ENCODE results near the gene AEN.
A peak's percentile ranks its signal among the peaks of the same experiment; 100 is the strongest.

The AEN gene, protein sequence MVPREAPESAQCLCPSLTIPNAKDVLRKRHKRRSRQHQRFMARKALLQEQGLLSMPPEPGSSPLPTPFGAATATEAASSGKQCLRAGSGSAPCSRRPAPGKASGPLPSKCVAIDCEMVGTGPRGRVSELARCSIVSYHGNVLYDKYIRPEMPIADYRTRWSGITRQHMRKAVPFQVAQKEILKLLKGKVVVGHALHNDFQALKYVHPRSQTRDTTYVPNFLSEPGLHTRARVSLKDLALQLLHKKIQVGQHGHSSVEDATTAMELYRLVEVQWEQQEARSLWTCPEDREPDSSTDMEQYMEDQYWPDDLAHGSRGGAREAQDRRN

DNA sequence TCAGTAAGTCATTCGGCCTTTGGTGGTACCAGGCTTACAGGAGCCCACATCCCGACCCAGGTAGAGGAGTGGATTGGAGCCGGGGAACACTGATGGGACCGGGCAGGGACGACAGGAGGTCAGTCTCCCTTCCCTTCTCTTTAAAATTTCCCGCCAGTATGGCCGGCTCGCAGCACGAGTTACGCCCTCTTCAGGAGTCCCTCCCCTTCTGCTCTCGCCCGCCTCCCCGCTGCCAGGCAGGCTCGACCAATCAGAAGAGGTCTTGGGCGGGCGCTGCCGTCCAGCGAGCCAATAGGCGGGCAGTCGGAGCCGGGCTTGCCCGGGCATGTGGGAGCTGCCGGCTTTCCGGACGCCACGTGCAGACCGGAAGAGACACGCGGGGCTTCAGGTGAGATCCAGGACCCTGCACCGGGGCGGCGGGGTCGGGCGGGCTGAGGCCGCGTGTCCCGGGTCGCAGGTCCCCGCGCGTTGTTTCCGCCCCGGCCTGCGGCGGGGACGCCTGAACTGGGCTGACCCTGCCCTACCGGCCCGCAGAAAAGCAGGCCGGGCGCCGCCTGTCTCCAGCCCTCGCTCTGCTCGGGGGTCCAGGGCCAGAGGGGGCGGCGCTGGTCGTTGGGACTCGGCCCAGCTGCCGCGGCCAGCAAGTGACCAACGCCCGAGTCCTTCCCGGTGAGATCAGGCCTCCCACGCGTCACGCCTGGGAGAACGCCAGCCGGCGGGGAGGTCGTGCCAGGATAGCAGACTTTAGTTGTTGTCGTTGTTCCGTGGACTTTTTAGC lies at the start of gene AEN:
TSS of gene AEN (plus strand) at position 346 of the 778 bp plus-strand sequence. CDS start 4,870 bp downstream, outside the sequence.
- peak; percentile 92 for DNase-seq (ENCODE audit: low read depth)

DNA sequence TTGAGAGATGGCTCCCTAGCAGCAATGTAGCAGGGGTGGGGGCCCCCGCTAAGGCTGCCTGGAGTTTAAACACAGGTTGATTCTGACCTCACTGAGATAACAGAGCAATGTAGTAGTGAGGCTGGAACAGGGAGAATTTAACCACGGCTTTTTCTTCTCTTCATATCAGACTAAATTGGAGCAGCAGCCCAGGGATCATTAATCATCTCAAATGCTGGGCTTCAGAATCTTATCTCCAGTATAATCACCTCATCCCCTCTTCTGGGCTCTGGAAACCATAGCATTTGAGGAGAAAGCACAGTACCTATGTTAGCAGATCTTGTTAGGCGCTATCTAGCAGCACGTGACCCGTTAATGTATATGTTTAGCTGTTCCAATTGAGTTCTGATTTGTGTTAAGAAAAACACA lies 49.3 kb upstream of the AEN start:
- no peak for DNase-seq (ENCODE audit: low read depth)

DNA sequence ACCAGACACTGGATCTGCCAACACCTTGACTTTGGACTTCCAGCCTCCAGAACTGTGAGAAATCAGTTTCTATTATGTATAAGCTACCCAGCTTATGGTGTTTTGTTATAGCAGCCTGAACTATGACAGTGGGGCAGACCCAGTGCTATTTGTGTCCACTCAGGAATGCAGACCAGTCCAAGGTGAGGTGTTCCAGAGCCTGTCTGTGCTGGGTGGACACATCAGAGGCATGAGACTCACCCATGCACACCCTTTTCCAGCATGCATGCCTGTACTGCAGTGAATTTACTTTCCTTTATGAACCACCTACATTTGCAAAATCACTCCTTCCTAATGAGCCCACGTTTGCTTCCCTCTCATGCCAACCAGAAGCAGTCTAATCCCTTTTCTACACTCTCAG lies 47.1 kb upstream of the AEN start:
- no peak for DNase-seq (ENCODE audit: low read depth)

DNA sequence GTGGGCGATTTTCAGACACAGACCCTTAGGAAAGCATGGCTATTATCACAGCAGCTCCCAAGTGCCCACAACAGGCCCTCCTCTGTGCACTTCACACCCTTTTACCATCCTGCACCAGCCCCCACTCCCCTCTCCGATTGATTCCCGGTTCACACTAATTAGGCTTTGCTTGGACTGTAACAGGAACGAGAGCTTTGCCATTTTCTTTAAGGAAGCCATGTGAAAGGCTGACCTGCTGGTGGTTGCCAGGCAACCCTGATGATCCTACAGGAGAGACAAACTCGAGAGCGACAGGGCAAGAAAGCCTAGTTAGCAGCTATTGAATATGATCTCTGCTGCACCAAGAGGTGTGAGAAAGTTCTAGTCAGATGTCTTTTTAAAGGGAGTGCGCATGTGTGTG lies 46.5 kb upstream of the AEN start:
- DNase-seq (ENCODE audit: low read depth) = no peak

DNA sequence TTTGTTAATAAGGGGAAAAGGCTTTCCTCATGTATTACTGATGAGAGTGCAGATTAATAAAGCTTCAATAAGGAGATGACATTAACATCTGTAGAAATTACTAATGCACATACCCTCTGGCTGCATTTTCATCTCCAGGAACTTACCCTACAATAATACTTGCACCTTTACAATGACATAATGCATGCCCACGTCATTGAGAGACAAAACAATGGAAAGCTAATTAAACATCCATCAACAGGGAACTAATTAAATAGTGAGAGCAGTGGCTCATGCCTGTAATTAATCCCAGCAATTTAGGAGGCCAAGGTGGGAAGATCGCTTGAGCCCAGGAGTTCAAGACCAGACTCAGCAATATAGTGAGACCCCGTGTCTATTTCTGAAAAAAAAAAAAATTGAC lies 41.8 kb upstream of the AEN start:
- no peak for DNase-seq (ENCODE audit: low read depth)

DNA sequence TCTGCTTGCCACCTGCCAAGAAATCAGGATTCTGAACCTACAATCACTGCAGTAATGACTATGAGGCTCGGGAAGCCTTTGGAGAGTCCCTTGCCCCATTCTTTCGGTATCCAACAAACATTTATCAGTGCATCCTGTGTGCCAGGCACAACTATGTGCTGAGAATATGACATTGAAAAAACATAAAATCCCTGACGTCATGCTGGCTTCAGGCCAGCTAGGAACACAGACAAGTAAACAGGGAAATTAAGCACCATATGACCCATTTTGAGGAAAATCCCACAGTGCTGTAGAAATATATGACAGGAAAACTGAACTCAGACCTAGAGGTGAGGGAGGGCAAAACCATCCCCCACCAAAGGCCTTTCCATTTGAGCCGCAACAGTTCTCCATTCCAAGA lies 40.6 kb upstream of the AEN start:
- no peak for DNase-seq (ENCODE audit: low read depth)

DNA sequence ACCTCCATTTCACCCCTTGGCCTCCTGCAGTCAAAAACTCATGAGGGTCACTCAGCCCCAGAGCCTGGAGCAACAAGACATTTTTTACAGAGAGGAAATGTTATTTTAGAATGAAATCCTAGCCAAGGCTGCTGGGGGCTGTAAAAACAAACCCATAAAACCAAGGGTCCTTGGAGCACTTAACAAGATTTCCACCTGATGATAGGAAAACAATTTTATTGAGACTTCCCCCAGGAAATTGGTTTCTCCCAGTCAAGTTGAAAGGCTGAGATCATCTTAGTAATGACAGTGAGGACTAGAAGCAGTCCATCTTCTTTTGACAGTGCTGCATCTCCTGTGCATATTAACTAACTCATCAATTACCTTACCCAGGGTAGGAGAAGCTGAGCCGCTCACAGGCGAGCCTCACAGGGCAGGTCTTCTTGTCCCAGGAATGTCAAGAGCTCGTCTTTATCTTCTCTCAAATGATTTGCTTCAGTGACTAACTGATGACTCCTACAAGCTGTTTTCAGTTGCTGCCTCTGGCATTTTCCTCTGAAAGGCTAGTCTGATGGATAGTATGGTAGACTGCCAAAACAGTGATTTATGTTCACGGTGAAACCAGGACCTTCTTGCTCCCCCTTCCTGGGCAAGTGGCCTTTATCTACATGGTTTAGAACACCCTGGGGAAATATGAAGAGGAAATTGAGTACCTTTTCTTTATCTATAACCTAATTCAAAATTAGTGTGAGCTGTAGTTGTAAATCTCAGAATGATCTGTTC lies 34.6 kb upstream of the AEN start:
- no peak for DNase-seq (ENCODE audit: low read depth)

DNA sequence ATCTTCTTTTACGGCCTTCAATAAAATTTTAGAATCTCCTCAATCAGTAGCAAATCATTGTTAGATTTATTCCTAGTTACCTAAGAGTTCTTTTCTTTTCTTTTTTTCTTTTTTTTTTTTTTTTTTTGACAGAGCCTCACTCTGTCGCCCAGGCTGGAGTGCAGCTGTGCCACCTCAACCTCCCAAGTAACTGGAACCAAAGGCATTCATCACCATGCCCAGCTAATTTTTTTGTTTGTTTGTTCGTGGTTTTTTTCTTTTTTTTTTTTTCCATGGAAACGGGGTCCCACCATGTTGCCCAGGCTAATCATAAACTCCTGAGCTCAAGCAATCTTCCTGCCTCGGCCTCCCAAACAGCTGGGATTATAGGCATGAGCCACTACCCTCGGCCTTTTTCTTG lies 30.4 kb upstream of the AEN start:
- DNase-seq (ENCODE audit: low read depth) = no peak

DNA sequence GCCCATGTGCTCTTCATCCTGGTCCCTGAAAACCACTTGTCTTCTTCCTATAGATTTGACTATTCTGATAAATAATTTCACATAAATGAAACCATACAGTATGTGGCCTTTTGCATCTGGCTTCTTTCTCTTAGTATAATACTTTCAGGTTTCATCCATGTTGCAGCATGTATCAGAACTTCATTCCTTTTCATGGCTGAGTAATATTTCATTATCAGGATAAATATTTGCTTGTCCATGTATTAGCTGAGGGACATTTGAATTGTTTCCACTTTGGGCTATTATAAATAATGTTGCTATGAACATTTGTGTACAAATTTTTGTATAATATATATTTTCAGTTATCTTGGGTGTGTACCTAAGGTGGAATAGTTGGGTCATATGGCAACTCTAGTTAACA lies 29.8 kb upstream of the AEN start:
- DNase-seq (ENCODE audit: low read depth) = no peak

DNA sequence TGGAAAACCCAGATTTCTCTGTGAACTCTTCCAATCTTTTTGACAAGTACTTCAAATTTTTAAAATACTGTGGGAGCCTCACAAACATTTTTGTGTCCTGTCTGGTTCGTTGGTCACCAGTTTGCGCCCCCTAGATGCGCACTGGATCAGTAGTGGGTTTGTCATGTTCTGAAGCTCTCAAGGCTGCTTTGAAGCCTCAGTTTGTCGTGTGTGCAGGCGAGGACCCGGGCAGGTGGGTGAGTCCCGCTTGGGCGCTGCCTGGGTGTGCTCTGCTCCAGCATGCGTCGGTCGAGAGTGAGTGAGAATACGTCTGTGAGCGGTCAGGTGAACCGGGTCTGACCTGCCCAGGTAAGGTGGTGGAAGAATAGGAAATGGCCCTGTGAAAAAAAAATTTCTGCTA lies 17.3 kb upstream of the AEN start:
- DNase-seq (ENCODE audit: low read depth) = no peak

DNA sequence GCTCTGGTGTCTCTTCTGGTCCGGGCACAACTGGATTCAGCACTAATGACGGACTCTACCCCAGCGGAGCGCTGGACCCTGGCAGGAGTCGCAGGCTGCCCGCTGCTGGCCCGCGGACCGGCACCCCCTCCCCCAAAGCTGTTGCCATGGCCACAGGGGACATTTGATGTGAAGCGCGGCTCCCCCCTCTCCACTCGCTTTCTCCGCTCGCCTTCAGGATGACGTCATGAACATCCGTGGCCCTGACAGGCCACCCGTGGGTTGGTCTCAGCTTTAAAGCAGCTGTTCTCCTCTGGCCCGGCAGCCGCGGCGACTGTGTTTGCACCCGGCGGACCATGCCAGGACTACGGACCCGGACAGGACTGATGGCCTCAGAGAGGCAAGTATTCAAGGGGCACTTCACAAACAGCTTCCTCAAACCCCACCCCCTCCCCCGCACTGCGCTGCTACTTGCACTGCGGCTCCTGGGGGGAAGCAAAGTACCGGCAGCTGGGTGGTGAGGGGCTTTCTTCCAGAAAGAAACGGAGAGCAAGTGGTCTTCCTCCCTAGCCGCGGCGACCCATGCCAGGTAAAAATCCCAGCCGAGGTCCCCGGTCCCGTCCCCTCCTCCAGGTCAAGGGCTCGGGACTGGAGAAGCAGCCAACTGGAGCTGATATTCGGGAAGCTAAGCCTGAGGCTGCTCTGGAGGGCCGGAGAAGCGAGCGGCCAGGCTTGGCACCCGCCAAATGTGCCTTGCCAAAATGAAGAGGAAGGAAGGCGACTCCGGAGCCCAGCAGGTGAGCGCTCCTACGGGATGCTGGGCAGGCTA lies 16.6 kb upstream of the AEN start:
- no peak for DNase-seq (ENCODE audit: low read depth)

DNA sequence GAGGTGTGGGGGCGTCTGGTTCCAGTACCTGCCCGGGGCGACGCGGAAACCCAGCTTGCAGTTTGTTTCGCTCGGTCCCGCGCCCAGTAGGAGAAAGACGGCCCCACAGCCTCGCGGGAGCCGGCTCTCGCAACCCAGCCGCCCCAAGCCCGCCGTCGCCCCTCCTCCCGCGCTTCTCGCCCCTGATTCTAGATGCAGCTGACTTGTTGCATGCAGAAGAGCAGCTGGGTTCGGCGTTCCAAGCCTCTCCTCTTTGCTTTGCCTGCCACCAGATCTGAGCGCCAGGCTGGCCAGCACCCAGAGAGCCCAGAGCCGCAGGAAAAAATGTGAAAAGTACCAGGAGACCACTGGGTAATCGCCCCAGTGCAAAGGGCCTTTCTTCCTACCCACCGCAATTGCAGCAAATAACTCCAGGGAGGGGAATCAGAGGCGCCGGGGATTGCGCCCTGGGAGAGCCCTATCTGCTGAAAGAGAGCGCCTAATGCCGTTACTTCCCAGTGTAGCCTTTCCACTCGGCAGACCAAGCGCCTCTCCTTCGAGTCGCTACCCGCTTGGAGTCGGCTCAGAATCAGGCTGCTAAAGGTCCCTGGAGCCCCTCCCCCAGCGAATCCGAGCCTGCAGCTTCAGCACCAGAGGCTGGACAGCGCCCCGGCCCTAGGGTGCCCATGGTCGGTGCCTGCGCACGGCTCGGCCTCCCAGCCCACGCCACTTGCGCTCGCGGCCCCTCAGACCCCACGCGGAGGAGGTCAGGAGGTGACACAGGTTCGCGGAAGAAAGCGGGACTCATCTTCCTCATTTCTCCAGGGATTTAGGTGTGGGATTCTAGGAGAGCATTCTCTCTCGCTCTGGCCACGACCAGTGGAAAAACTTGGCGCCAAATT lies 15.7 kb upstream of the AEN start:
- DNase-seq (ENCODE audit: low read depth) = no peak

DNA sequence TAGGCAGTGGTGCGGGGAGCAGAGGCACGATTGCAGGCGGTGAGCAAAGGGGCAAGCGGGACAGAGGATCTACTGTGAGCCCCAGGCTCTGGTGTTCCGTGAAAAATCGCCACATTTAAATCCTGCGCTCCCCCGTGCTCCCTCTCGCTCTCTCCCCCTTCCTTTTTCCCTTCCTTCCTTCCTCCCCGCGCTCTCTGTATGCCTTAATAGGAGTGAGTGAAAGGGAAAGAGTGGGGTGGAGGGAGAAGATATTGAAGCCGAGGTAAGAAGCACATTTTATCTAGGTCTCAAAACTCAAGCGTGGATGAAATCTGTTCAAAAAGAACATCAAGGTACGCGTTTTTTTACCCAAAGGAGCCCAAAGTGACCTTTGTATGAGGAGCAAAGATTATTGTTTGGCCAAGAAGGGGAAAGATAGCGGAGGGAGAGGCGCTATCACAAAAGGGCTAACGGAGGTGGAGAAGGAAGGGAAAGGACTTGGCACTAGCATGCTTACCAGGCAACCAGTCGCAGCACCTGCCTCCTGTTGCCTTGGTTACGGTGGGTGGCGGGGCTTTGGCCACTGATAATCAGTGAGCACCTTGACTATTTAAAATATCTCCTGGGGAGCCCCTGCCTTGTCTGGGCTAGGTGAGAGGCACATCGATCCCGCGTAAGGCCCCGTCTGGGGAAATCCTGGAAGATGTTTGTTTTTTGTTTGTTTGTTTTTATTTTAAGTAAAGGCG lies 14.9 kb upstream of the AEN start:
- DNase-seq (ENCODE audit: low read depth) = no peak

DNA sequence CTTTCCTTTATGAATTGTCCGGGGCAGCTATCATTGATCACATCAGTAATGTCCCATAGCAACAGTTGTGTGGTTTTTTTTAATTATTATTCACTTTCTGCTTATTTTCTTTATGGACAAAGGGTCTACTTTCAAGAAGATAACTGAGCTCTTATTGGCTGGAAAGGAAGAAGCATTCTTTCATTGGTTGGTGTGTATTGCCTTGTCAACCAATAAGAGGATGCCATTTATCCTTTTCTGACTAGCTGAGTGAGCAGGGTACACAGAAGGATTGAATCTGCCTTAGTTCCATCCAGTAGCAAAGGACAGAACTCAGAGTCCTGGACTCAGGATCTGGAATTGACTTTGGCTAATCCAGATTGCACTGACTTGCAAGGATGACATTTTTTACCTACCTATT lies 13.2 kb upstream of the AEN start:
- no peak for DNase-seq (ENCODE audit: low read depth)

DNA sequence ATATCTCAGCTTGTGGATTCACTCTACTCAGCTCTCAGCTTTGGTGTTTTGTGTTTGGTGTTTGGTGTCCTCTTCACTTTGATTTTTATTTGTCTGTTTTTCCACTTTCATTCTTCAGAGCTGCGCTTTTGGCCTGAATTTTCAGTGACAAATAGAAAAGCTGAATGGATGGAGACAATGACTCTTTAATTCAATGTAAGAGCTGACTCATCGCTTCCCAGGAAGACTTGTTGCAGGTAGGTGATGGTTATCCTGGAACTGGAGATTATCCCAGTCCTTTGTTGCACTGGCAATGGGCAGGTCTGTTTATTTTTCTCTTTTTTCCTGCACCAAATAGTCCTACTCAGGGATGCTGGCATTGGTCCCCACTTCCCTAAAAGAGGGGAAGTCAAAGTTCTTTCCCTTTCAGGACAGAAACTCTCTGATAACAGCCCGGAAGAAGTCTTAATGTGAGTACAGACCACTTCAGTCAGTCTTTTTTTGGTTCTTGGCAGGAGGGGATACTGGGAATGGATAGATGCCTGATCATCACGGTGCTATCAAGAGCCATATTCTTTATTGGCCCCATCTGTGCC lies 12.4 kb upstream of the AEN start:
- DNase-seq (ENCODE audit: low read depth) = no peak

DNA sequence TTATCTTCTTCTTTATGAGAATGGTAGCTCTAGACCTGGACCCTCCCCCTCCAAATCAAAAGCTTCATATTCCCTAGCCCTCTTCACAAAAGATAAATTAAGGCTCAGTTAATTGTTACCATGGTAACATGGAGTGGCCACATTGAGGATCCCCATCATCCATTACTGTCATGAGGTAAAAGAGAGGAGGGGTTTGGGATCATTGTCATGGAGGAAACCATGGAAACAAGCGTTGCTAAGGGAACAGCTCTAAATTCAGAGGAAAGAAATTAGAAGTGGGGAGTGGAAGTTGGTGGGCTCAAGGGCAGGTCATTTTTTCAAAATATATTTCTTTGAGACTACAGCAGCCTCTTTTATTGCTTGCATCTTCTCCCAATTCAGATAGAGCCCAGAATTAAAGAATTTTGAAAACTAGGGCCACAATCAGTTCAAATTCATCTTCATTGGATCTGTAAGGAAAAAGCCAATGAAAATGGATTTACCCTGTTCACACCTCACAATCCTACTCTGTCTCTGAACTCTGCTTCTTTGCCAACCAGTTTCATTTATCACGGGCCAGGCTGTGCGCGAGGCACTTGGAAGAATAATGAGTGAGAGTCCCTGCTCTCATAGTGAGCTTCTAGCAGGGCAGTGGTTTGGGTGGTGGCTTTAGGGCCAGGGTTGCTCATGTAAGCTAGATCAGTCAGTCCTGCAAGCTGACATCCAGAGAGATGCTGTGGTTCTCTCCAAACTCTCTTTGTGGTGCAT lies 11.6 kb upstream of the AEN start:
- DNase-seq (ENCODE audit: low read depth) = no peak

DNA sequence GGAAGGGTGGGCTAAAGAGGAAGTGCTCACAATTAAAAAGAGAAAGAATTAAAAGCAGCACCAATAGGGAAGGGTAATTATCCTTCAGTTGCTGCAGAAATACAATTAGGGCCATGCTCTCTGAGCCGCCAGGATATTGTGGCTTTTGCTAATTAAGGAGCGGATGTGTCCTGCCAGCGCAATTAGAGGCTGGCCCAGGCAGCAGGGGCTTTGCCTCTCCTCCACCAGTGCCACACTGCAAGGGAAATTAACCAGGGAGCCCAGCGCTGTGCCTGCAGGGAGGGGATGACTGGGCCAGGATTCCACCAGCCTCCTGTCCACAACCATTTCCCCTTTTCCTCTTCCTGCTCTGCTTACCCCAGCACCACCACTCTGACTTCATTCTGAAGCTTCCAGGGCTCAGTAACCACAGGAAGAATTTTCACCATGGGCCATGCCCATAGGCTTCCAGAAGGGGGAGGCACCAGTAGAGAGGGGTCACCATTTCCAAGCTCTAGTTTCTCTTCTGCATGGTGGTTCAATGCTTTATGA lies 10.4 kb upstream of the AEN start:
- DNase-seq (ENCODE audit: low read depth) = no peak

DNA sequence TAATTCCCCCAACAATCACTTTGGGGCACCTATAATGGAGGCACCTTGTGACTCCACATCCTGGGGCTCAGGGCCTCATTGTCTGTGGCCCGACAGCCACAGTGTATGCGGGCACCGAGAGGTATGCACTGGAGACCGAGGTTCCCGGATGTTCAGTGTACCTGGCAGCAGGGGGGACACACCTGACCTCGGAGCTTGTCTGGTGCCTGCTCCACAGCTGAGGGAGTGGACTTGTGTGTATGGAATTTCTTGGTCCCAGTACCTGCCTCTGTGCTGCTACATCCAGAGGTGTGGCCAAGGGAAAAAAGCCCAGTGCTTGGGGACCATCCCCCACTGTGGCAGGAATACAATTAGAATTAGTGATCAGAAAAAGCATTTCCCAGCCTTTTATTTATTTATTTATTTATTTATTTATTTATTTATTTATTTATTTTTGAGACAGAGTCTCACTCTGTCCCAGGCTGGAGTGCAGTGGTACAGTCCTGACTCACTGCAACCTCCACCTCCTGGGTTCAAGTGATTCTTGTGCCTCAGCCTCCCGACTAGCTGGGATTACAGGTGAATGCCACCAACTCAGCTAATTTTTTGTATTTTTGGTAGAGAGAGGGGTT lies 8.8 kb upstream of the AEN start:
- DNase-seq (ENCODE audit: low read depth) = no peak

Data from stimulated activated CD8-positive, alpha-beta memory T cell treated with anti-CD3 and anti-CD28 coated beads, Interleukin-4, amount 100 ng/mL, for 24 hours (primary cell).